Effector CD4-positive, alpha-beta T cell (primary cell): ENCODE results near the gene RABGAP1L.
A peak's percentile ranks its signal among the peaks of the same experiment; 100 is the strongest.

ENCODE experiments used
- DNase-seq: peaks from one replicate; pipeline ENCODE4 v3.0.0-alpha.2; 2020

RABGAP1L gene

GRCh38 chr1:174976436-174977108, 817.3 kb downstream of the RABGAP1L start:
- no peak for DNase-seq

- peak; percentile 48 for DNase-seq
These were observed 823.8 kb downstream of the RABGAP1L start for GRCh38 chr1:174982971-174983689.

GRCh38 chr1:174984952-174985351, 825.6 kb downstream of the RABGAP1L start:
- DNase-seq: no peak

- no peak for DNase-seq
These were observed 829.2 kb downstream of the RABGAP1L start for GRCh38 chr1:174988539-174988938.

- DNase-seq: no peak
These were observed 829.7 kb downstream of the RABGAP1L start for GRCh38 chr1:174988986-174989385.

- DNase-seq: no peak
These were observed 830.4 kb downstream of the RABGAP1L start for GRCh38 chr1:174989536-174990220.

- no peak for DNase-seq
These were observed 831.2 kb downstream of the RABGAP1L start for GRCh38 chr1:174990382-174990999.

- no peak for DNase-seq
These were observed 832.2 kb downstream of the RABGAP1L start for GRCh38 chr1:174991473-174991872.

GRCh38 chr1:174995121-174995520, 835.8 kb downstream of the RABGAP1L start:
- no peak for DNase-seq

GRCh38 chr1:174995916-174996315, 836.6 kb downstream of the RABGAP1L start:
- DNase-seq: no peak

GRCh38 chr1:174996476-174996875, 837.2 kb downstream of the RABGAP1L start:
- DNase-seq: no peak

GRCh38 chr1:174997041-174997440, 837.7 kb downstream of the RABGAP1L start:
- DNase-seq: no peak

- DNase-seq: peak; percentile 20
These were observed 839.4 kb downstream of the RABGAP1L start for GRCh38 chr1:174998569-174999215.

GRCh38 chr1:174999216-174999935, 840.1 kb downstream of the RABGAP1L start:
- DNase-seq: peak; percentile 96

GRCh38 chr1:174999936-175000696, 840.8 kb downstream of the RABGAP1L start, which contains the start of gene CACYBP:
TSS of gene CACYBP (plus strand) at chr1:174999947. CDS start at chr1:175000181, 234 bp downstream.
- DNase-seq: peak; percentile 31

GRCh38 chr1:175000697-175001187, 841.4 kb downstream of the RABGAP1L start:
- DNase-seq: no peak

GRCh38 chr1:175002910-175003517, 843.7 kb downstream of the RABGAP1L start:
- DNase-seq: no peak

- DNase-seq: no peak
These were observed 844.2 kb downstream of the RABGAP1L start for GRCh38 chr1:175003521-175003920.

- no peak for DNase-seq
These were observed 845.9 kb downstream of the RABGAP1L start for GRCh38 chr1:175005085-175005783.

- no peak for DNase-seq
These were observed 850.2 kb downstream of the RABGAP1L start for GRCh38 chr1:175009532-175009931.
